Measurements from ENCODE around the gene KCNJ14. TPM values are rescaled to one million over a fixed set of nuclear protein-coding genes. Genes with fewer than 3 reads are reported as not detected.

KCNJ14 gene
- total and polyA plus RNA-seq, 11 donors, result 0.20 to 2.0 (median 0.40) TPM

DNA sequence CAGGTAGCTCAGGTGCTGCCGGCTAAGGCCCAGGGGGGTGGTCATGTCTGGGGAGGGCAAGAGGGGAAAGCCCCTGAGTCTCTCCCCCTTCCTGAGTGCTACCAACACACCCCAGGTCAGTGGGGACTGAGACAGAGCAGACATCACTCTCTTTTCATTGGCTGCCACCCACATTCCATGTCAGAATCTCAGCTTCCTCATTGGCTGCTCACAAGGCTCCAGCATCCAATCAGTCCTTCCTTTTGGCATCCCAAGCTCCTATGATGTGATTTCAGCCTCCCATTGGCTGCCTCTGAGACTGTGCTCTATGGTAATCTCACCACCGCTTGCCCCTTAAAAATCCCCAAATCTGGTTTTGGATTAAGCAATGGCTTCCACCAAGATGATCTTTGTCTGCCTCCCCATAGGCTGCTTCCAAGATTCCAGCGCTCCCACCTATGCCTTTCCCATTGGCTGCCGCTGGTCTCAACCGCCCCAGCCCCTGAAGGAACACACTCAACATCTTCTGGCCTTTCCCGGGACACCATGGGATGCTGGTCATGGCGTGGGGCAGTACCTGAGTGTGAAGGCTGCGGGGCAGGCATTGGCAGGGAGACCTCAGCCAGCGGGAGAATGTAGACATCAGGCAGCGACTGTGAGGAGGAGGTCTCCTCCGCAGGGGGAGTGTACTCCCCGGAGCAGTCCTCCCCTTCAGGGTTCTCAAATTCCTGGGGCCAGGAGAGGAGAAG is 54.3 kb downstream of the KCNJ14 start:
- Histone ChIP-seq H3K9me3 (no peaks in the 10 kb centered on the region), H3K27ac (no peak overlapping the region), H3K27me3 (peaks cover 0 to 42% (median 29%) of the 10 kb centered on the region in 9 donors), H3K4me1 (peaks cover 0 to 26% (median 3%) of the 10 kb centered on the region in 12 donors), H3K36me3 (no peaks in the 10 kb centered on the region), H3K4me3 (no peak overlapping the region)
- no peak for ATAC-seq
- DNase-seq, result no peak
- TF ChIP-seq, protein P1, sequence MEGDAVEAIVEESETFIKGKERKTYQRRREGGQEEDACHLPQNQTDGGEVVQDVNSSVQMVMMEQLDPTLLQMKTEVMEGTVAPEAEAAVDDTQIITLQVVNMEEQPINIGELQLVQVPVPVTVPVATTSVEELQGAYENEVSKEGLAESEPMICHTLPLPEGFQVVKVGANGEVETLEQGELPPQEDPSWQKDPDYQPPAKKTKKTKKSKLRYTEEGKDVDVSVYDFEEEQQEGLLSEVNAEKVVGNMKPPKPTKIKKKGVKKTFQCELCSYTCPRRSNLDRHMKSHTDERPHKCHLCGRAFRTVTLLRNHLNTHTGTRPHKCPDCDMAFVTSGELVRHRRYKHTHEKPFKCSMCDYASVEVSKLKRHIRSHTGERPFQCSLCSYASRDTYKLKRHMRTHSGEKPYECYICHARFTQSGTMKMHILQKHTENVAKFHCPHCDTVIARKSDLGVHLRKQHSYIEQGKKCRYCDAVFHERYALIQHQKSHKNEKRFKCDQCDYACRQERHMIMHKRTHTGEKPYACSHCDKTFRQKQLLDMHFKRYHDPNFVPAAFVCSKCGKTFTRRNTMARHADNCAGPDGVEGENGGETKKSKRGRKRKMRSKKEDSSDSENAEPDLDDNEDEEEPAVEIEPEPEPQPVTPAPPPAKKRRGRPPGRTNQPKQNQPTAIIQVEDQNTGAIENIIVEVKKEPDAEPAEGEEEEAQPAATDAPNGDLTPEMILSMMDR (IDR thresholded peaks at IDR 0.05), result no peak
- intact Hi-C loops (cut with DNase I), result loop anchor here in 9 of 10 donors (5.0 kb wide), 3 partner anchors 63 to 78 kb away; no protein-coding TSS in a partner anchor
- 73 to 82% (median 79%) methylated on average over 11 to 12 of the region's 12 CpGs for WGBS, 4 donors

DNA sequence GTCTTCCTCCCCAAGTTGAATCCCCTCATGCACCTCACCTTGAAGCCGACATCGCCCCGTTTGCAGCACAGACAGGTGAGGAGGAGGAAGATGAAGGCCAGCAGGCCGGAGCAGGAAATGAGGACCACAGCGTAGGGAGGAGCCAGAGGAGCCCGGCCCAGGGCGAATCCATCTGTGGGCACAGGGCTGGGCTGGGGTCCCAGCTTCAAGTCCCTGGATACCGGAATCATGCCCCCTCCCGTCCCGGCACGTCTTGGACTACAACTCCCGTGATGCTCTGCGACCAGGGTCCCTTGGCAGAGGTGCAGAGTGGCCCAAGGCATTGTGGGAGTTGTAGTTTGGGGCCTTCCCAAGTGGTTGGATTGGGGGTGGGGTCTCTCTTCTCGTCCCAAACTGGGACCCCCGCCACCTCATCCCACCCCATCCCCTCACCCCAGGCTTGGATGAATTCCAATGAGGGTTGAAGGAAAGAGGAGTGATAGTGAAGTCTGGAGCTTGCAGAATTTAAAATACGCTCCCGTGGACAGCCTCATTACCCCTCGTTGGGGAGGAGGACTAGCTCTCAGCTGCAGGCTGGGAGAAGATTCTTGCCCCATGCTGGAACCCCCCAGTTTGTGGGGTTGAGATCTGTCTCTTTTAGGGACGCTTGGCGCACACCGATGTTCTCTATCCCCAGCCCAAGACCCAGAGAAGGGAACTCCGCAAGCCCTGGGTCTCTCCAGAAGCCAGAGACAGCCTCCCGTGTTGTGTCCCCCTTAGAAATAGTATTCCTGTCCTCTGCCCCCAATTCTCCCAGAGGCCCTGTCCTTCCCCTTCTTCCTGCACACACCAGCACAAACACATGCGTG is 55.3 kb downstream of the KCNJ14 start:
- ATAC-seq (peak; percentile 68 to 84 (median 78)), DNase-seq (peak; percentile 60 to 79 (median 74))
- 12 to 21% (median 13%) methylated on average over 16 to 24 of the region's 24 CpGs for WGBS, 4 donors
- H3K9me3 ChIP-seq, result no peaks in the 10 kb centered on the region
- TF ChIP-seq, protein P1 (IDR thresholded peaks at IDR 0.05), result no peak
- TF ChIP-seq POLR2A (IDR thresholded peaks at IDR 0.05), result no peak
- peaks cover 0 to 26% (median 3%) of the 10 kb centered on the region in 12 donors for H3K4me1 ChIP-seq
- intact Hi-C loops (cut with DNase I), result loop anchor here in 3 of 10 donors (5.0 kb wide), 1 partner anchor 72 kb away; no protein-coding TSS in a partner anchor
- H3K36me3 ChIP-seq, result no peaks in the 10 kb centered on the region
- H3K4me3 ChIP-seq, result peak overlapping the region in 9 of 12 donors; percentile 6 to 38 (median 29)
- H3K27me3 ChIP-seq, result peaks cover 0 to 42% (median 29%) of the 10 kb centered on the region in 9 donors
- H3K27ac ChIP-seq, result no peak overlapping the region

DNA sequence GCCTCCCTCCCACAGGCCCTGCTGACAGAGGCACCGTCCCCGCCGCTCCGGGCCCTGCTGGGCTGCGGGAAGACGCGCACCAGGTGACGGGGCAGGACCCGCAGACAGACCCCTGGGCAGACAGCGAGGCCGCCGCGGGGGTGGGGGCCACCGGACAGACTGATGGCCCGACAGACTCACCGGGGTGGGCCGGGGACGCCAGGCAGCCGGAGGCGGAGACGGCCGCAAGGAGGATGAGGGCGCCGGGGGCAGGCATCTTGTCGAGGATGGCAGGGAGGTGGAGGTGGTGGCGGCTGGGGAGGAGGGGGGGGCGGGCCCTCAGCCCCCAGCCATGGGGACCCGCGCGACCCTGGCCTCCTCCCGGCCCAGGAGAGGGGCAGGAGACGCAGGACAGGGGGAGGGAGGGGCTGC is 56.0 kb downstream of the KCNJ14 start:
- peaks cover 0 to 42% (median 29%) of the 10 kb centered on the region in 9 donors for H3K27me3 ChIP-seq
- H3K36me3 ChIP-seq, result no peaks in the 10 kb centered on the region
- no peak for TF ChIP-seq POLR2A (IDR thresholded peaks at IDR 0.05)
- TF ChIP-seq, protein P1 (IDR thresholded peaks at IDR 0.05), result no peak
- intact Hi-C loops (cut with DNase I), result loop anchor here in 3 of 10 donors (5.0 kb wide), 1 partner anchor 71 kb away; no protein-coding TSS in a partner anchor
- peak overlapping the region in 8 of 12 donors; percentile 6 to 38 (median 26) for H3K4me3 ChIP-seq
- no peak for DNase-seq
- WGBS, 4 donors, result 1 to 2% (median 2%) methylated on average over 27 to 32 of the region's 32 CpGs
- no peaks in the 10 kb centered on the region for H3K9me3 ChIP-seq
- peaks cover 0 to 26% (median 3%) of the 10 kb centered on the region in 12 donors for H3K4me1 ChIP-seq
- no peak overlapping the region for H3K27ac ChIP-seq
- ATAC-seq, result no peak

All from heart left ventricle (tissue), 16 donors.